ENCODE results near the gene VHLL.
"Not testable (repeated sequence)": the region's sequence is repeated elsewhere in the genome, so short reads cannot be mapped to it uniquely, and the experiment has no call there.

VHLL gene

GRCh38 chr1:156298852-156299357 lies at the start of gene VHLL:
Gene VHLL (minus strand): TSS chr1:156299307. CDS start chr1:156299189, 118 bp downstream.
- no peak for DNase-seq (ENCODE audit: low spot score)

- peak; percentile 4 for DNase-seq (ENCODE audit: low spot score)
These were observed 48.2 kb upstream of the VHLL start for GRCh38 chr1:156347331-156347730.

- DNase-seq (ENCODE audit: low spot score), result no peak
These were observed 47.5 kb upstream of the VHLL start for GRCh38 chr1:156346636-156347035.

- DNase-seq (ENCODE audit: low spot score), result not testable (repeated sequence)
These were observed 46.9 kb upstream of the VHLL start for GRCh38 chr1:156346035-156346434.

DNA sequence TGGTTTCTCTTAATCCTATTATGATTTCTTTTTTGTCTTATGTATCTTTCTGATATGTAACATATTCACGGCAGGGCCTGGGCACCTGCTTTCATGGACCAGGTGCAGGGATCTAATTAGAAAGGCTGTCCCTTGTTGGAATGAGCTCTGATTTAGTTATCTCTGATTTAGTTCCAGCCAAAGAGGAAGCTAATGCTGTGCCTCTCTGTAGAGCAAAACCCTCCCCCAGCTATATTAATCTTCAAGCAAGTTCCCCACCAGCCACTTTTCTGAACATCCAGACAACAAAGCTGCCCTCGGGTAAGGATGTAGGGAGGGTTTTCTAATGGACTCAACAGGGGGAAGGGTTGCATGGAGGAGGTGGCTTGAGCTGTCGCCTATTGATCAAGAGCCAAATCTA lies 45.3 kb upstream of the VHLL start:
- DNase-seq (ENCODE audit: low spot score), result no peak

GRCh38 chr1:156342166-156342955 lies 43.3 kb upstream of the VHLL start:
- DNase-seq (ENCODE audit: low spot score), result peak; percentile 1

DNA sequence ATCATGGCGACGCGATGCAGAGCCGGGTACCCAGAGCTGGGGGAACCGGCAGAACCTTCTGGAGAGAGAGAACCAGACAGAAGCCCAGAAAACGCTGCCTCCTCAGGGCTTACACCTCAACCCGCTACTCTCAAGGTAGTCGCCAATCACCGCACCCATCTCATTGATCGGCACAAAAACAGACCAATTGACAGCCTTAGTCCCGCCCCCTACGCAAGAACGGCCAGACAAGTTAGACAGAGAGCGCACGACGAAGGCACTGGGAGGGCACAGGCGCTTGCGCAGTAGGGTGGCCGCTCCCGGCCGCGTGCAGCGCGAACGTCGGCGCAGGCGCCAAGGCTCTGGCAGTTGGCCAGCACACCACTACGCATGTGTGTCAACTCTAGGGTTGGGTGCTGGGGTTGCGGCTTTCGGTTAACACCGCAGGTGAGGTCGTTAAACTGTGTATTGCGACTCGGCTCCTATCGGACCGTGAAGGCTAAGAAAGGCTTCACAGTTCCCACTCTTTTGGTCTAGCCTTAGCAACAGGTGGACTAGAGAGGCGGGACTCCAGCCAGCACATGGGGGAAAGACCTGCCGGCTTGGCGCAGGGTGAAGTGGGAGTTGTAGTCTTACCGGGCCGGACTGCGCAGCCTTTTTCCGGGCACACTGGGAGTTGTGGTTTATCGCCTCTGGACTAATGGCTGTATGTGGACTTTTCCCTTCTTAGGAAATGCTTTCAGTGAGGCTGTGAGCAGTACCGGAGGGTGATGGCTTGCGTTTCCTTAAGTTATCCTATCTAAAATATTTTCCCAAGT lies 39.3 kb upstream of the VHLL start, which contains the start of the genes CCT3 and TSACC:
Gene CCT3 (minus strand): TSS at position 113 of the 797 bp plus-strand sequence. CDS start 108 bp downstream, at position 5.
Gene TSACC (plus strand): TSS at position 347 of the 797 bp plus-strand sequence. CDS start 1,232 bp downstream, outside the sequence.
- DNase-seq (ENCODE audit: low spot score), result peak; percentile 100

DNA sequence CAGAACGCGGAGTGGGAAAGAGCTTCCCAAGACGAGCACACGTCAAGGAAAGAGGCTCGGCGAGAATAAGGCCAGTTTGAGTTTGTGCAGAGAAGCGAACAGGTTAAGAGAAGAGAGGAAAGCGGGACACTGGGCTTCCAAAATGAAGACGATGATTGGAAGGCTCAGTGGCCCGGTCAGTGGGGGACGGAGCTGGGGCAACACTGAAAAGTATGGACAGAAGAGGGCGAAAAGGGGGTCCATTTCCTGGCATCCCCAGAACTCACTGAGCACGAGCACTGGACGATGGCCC lies 38.7 kb upstream of the VHLL start:
- DNase-seq (ENCODE audit: low spot score), result no peak

DNA sequence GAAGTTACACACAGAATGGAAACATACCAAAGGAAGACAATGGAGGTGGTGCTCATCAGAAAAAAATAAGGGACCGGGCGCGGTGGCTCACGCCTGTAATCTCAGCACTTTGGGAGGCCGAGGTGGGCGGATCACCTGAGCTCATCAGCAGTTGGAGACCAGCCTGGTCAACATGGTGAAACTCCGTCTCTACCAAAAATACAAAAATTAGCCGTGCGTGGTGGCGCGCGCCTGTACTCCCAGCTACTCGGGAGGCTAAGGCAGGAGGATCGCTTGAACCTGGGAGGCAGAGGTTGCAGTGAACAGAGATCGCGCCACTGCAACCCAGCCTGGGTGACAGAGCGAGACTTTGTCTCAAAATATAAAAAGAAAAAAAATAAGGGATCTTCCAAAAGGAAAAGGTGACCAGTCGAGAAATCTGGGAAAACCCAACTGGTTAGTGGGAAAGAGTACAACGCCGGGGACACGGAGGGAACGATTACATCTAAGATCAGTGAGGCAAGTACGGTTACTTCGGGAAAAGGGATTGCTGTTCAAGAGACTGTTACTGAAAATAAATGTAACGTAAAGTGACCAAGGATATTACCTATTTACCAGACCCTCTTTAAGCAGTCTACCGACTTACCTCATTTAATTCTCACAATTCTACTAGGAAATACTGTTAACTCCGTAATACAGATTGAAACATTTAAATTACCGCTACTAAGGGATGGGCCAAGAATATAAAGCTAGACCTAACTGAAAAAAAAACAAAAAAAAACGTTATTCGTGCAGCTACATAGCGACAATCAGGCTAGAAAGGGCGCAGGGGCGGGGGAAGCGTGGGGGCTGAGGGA lies 38.2 kb upstream of the VHLL start:
- no peak for DNase-seq (ENCODE audit: low spot score)

DNA sequence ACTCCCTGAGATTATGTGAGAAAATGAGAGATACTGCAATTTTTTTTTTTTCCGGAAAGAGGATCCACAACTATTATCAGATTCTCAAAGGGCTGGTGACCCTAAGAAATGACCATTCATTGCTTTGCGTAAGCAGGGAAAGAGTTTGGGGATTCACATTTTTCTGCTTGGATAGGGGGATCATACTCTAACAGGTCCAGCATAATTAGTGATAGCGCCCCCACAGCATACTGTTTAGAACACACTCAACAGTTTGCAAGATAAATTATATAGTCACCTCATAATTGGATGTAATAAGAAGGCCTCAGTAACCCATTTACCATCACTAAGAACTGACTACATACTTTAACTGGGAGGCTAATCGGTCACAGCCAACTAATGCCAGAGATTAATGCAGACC lies 37.1 kb upstream of the VHLL start:
- no peak for DNase-seq (ENCODE audit: low spot score)

GRCh38 chr1:156323179-156323578 lies 24.1 kb upstream of the VHLL start:
- not testable (repeated sequence) for DNase-seq (ENCODE audit: low spot score)

DNA sequence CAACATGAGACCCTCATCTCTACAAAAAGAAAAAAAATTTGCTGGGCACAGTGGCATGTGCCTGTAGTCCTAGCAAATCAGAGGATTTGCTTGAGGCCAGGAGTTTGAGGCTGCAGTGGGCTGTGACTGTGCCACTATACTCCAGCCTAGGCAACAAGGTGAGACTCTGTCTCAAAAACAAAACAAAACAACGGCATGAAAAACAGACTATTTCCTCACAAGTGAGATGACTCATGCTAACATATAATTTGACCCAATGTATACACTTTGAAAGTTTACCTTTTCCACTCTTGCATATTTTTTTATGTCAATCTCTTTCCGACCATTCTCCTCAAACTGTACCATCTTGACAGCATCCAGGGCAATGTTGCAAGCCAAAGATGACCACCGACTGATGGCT lies 21.5 kb upstream of the VHLL start:
- DNase-seq (ENCODE audit: low spot score), result no peak

GRCh38 chr1:156319664-156320063 lies 20.6 kb upstream of the VHLL start:
- no peak for DNase-seq (ENCODE audit: low spot score)

GRCh38 chr1:156316909-156317308 lies 17.8 kb upstream of the VHLL start:
- DNase-seq (ENCODE audit: low spot score), result no peak

DNA sequence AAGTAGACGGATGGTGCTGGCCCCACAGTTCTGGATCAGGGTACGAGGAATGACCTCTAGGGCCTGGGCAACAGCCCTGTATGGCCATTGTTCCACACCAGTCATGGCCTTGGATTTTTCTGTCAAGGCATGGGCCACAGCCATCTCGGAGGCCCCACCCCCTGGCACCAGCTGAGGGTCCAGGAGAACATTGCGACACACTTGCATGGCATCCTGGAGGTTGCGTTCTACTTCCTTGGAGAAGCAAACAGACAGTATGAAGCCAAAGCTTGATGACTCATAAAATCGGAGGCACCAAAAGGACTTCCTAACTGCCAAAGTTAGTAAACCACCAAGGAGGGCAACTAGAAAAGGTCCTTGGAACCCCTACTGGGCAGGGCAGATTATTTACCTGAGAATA lies 11.9 kb upstream of the VHLL start:
- DNase-seq (ENCODE audit: low spot score), result no peak

GRCh38 chr1:156308078-156308477 lies 9.0 kb upstream of the VHLL start:
- DNase-seq (ENCODE audit: low spot score), result no peak

GRCh38 chr1:156305215-156305614 lies 6.1 kb upstream of the VHLL start:
- DNase-seq (ENCODE audit: low spot score), result no peak

DNA sequence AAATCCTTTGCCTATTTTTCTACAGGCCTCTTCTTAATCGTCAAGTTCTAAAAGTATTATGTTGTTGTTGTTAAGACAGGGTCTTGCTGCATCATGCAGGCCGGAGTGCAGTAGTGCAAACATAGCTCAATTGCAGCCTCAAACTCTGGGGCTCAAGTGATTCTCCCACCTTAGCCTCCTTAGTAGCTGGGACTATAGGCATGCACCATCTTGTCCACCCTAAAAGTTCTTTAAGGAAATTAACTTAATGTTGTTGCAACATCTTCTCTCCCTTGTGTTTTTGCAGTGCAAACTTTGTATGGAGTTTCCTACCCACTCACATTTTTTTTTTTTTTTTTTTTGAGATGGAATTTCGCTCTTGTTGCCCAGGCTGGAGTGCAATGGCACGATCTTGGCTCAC lies 4.1 kb upstream of the VHLL start:
- no peak for DNase-seq (ENCODE audit: low spot score)

DNA sequence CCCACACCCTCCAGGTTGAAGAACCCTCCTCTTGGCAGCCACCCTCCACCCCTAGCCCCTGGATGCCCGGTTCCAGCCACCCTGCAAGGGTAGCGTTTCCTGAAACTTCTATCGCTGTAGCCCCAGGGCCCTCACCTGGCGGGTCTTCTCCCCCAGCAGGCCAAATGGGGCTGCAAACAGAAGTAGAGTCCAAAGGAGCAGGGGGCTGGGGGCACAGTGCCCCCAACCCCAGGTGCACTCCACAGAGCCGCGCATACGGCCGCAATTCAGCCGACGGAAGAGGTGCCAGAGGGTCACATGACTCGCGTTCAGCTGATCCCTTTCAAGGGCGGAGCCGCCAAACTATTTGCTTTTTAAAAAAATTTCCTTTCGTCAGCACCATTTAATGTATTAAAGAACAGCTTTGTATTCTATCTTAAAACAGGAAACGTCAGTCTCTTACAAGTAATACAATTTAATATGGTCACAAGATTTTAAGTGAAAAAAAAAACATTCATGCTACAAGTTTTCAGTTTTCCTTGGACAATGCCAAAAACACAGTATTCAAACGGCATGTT lies 3.6 kb downstream of the VHLL start, which contains the start of gene GLMP:
Gene GLMP (minus strand): TSS at position 289 of the 557 bp plus-strand sequence. CDS start 34 bp downstream, at position 255.
- peak; percentile 72 for DNase-seq (ENCODE audit: low spot score)

DNA sequence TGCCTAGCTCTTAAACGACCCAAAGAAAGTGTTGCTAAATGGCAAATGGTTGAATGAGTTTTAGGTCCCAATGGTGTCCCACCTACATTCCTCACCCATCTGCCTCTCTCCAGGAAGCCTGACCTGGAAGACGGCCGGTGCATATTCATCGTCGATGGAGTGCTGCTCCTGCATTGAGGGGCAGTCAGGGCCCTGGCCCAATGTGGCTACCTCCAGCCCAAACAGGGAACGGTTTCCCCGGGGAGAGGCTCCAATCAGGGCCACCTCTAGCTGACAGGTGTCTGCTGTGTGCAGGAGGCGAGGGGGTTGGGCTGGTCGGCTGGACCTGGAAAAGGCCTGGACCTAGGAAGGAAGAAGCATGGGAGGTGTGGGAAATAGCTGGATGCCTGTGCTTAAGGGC lies 5.2 kb downstream of the VHLL start:
- DNase-seq (ENCODE audit: low spot score), result no peak

- no peak for DNase-seq (ENCODE audit: low spot score)
These were observed 6.0 kb downstream of the VHLL start for GRCh38 chr1:156293098-156293434.
